Measurements from ENCODE around the gene NFATC2.

- TF ChIP-seq SUZ12 (IDR thresholded peaks at IDR 0.05; ENCODE audit: extremely low read depth, insufficient read depth, insufficient read length), result no peak
- no peak for TF ChIP-seq YY1 (IDR thresholded peaks at IDR 0.05; ENCODE audit: insufficient read depth, insufficient read length)
Measured at GRCh38 chr20:51439160-51439689, 103.3 kb downstream of the NFATC2 start.

Measured in NT2/D1 (cell line).